GM12873 (cell line): ENCODE measurements around the gene PFDN4.

ENCODE experiments used
- TF ChIP-seq, protein P1 (sequence below): IDR thresholded peaks from 2 replicates; pipeline ENCODE4 v1.5.1; 2012; ENCODE audit warnings: low read depth, mild to moderate bottlenecking, moderate library complexity, low read length, control low read depth; ENCODE audit not compliant: insufficient read depth; ENCODE audit errors: missing control alignments

Gene PFDN4

DNA sequence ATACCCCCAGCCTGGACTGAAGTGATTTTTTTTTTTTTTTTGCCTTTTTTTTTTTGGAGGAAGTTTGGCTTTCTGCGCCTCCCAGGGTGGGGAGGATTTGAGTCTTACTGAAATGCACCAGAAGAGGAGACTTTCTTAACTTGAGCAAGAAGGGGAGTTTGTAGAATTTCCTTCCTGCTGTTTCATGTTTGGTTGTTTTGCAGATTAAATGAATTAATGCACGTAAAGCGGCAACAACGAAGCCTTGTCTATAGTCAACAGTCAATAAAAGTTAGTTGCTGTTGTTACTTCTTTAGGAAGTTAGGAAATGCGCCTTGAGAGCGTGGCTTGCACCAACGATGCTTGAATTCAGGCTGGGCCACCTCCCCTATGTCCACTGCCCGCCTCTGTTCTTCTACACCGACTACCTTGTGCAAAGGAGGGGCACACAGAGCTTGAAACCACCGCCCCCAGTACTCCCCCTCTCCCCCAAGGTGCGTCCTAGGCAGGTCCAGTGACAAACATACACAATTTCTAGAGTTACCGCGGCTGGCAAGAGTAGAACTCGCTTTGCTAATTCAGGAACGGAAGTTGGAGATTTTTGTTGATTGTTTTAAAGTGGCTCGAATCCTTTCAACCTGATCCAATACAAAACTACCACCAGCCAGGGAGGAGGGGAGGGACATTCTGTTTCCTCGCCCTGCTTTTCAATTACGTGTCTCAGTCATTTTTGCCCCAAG lies 33.3 kb upstream of the PFDN4 start:
- TF ChIP-seq, protein P1, sequence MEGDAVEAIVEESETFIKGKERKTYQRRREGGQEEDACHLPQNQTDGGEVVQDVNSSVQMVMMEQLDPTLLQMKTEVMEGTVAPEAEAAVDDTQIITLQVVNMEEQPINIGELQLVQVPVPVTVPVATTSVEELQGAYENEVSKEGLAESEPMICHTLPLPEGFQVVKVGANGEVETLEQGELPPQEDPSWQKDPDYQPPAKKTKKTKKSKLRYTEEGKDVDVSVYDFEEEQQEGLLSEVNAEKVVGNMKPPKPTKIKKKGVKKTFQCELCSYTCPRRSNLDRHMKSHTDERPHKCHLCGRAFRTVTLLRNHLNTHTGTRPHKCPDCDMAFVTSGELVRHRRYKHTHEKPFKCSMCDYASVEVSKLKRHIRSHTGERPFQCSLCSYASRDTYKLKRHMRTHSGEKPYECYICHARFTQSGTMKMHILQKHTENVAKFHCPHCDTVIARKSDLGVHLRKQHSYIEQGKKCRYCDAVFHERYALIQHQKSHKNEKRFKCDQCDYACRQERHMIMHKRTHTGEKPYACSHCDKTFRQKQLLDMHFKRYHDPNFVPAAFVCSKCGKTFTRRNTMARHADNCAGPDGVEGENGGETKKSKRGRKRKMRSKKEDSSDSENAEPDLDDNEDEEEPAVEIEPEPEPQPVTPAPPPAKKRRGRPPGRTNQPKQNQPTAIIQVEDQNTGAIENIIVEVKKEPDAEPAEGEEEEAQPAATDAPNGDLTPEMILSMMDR: no peak

- TF ChIP-seq, protein P1: no peak
These were observed 31.3 kb upstream of the PFDN4 start for GRCh38 chr20:54176610-54177009.

DNA sequence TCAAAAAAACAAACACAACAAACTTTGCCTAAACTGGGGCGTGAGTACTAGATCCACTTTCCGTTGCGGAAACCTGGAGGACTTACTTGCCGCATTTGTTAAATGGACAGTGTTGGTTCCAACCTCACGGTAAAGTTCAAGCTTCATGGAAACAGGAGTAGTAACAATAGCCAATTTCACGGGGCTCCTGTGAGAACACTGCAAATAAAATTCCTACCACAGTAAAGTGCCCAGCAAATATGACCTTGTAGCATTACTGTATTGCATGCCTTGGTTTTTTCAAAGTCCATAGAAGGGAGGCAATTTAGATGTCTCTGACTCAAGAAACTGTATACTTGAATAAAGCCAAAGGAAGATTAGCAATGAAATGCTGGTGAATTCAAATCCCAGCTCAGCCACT lies 30.5 kb upstream of the PFDN4 start:
- TF ChIP-seq, protein P1: no peak

DNA sequence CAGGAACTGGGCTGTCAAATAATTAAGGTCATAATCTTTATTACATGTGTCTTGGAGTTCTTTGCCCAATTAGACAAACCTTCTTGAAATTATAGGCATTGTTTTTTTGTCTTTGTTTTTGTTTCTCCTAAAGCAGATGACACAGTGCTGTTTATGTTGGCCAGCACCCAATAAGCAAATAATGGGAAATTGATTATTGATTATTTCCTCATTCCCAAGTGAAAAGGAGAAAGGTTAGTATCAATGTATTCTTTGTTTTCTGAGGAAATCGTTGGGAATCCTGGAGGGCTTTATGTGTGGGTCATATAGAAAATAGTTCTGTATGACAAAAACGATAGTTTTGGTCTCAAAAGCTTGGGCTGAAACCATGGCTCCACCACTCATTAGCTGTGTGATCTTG lies 29.6 kb upstream of the PFDN4 start:
- TF ChIP-seq, protein P1: no peak

DNA sequence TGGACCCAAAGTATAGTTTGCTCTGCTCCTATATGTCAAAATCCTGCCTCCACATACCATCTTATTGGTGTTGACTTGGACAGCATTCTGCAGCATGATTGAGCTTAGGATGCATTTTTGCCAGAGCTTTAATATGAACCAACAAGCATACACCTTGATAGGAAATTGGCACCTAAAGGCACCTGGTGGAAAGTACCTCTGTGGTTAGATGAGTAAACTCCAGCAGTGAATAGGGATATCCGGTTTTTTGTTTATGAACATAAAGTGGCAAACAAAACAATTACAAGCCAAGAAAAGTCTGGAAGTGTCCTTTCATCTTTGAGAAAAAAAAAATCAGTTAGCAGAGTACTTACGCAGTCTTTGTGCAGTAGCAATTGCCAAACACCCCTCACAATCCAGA lies 27.9 kb upstream of the PFDN4 start:
- TF ChIP-seq, protein P1: no peak

DNA sequence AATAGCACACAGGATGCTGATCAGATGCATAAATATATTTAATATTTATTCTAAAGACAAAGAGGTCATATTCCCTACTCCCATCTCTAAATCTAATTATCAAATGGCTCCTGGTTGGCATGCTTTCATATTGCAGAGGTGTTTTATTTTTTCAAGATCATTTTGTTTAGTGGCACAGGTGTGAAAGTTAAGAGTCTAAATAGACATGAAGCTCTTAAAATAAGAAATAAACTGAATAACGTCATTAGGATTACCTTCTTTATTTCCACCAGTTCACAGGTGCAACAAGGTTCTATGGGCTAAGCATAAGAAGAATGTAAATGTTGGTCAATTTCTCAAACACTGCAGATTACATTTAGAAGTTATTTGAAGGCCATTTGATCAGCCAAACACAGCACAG lies 27.0 kb upstream of the PFDN4 start:
- TF ChIP-seq, protein P1: no peak

GRCh38 chr20:54184071-54184470 lies 23.8 kb upstream of the PFDN4 start:
- TF ChIP-seq, protein P1: no peak
